Measurements from ENCODE around the gene BAZ2B. TPM values are rescaled to one million over a fixed set of nuclear protein-coding genes. Genes with fewer than 3 reads are reported as not detected.

The BAZ2B gene
- total and polyA plus RNA-seq, 9 of the 15 experiments (the other 6 are each of a cell fraction or from before 2014, with no cell fraction given) = 7.5 to 38.6 (median 19.8) TPM

DNA sequence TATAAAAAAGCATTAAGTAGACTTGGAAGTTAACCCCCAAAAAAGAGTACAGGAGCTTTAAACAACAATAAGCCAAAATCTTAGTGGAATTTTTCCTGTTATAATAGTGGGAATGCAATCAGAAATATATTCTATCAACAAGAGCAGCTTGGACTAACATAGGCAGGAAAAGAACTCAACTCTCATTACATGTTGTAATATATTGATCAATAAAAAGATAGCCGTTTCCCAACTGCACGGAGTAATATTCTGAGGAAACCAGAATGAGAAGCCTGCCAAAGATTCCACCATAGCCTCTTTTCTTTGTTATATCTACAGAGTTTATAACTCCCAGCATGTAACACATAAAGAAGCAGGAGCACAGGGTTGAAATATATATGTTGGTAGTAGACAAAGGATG, 37.6 kb upstream of the BAZ2B start (continued):
- no peak for TF ChIP-seq GATAD2B (IDR thresholded peaks at IDR 0.05; ENCODE audit: borderline replicate concordance)
- no peak for TF ChIP-seq SRSF3 (IDR thresholded peaks at IDR 0.05; ENCODE audit: insufficient read depth, low read length)
- TF ChIP-seq ASH1L (IDR thresholded peaks at IDR 0.05; ENCODE audit: borderline replicate concordance, low read depth, partially characterized antibody) = no peak

DNA sequence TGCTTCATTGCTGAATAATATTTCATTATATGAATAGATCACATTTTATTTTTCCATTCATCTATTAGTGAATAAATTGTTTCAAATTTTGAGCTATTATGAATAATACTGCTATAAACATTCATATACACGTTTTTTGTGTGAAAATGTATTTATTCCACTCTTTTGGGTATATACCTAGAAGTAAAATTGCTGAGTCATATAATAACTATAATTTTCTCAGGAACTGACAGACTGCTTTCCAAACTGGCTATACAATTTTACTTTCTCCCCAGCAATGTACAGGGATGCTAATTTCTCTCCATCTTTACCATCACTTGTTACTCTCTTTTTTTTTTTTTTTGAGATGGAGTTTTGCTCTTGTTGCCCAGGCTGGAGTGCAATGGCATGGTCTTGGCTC, 35.5 kb upstream of the BAZ2B start:
- Histone ChIP-seq H2AFZ (ENCODE audit: low read depth, low read length) (no peak overlapping the region), H3K9ac (ENCODE audit: insufficient read depth in 1 of 2, low read depth in 2 of 2, low read length in 2 of 2) (no peak overlapping the region), H3K9me1 (ENCODE audit: control insufficient read depth, insufficient read depth, low read length) (no peaks in the 10 kb centered on the region), H3K4me2 (ENCODE audit: insufficient read depth, low read length) (no peak overlapping the region), H3K9me3 (replicated peaks; ENCODE audit: control insufficient read depth, insufficient read depth, low read depth, low read length) (no peaks in the 10 kb centered on the region), H4K20me1 (replicated peaks; ENCODE audit: control insufficient read depth, insufficient read depth, low read length) (no peaks in the 10 kb centered on the region), H3K79me2 (ENCODE audit: control insufficient read depth, insufficient read depth, low read length) (no peaks in the 10 kb centered on the region), H3K36me3 (ENCODE audit: control insufficient read depth, insufficient read depth, low read length) (no peaks in the 10 kb centered on the region), H3K27ac (ENCODE audit: extremely low read depth, low read depth, low read length) (no peak overlapping the region), H3K27me3 (ENCODE audit: control insufficient read depth in 2 of 2, insufficient read depth in 2 of 2, low read length in 2 of 2) (no peaks in the 10 kb centered on the region), H3K4me1 (replicated peaks in 1 of 2; ENCODE audit: control insufficient read depth in 2 of 2, insufficient read depth in 2 of 2, low read length in 2 of 2) (no peaks in the 10 kb centered on the region; a peak in 1 of 5 replicates), H3K4me3 (no peak overlapping the region)
- CTCF ChIA-PET (ENCODE audit: low intra/inter-chr PET ratio) = interaction anchor here (0.6 kb wide), 1 partner anchor 313 kb away, joined by 3 read pairs; no protein-coding TSS in a partner anchor
- ATAC-seq = no peak
- FAIRE-seq = no peak
- intact Hi-C loops (cut with micrococcal nuclease) = no loop called here
- 4% methylated on average over 1 of the region's 1 CpG for WGBS (ENCODE audit: insufficient coverage, low coverage, missing lambda C conversion rate)
- POLR2A ChIA-PET = no interaction called here
- no peak for DNase-seq (ENCODE audit: extremely low read depth in 1 of 4, low spot score in 3 of 4)
- BruUV-seq (replicated peaks) = no TSS peak
- in situ Hi-C loops (cut with MboI) = no loop called here
- no peak for TF ChIP-seq SIRT6 (IDR thresholded peaks at IDR 0.05; ENCODE audit: low read depth, low read length)
- TF ChIP-seq ZC3H11A (IDR thresholded peaks at IDR 0.05; ENCODE audit: low read depth, low read length) = no peak
- TF ChIP-seq RCOR1 (IDR thresholded peaks at IDR 0.05; ENCODE audit: borderline replicate concordance in 1 of 2, low read depth in 2 of 2, low read length in 2 of 2) = no peak
- TF ChIP-seq CAMTA2 (CRISPR knock-in tag; conservative IDR thresholded peaks at IDR 0.05) = no peak
- TF ChIP-seq NFE2L1 (tag; IDR thresholded peaks at IDR 0.05; ENCODE audit: borderline replicate concordance, low read depth) = peak; percentile 75
- TF ChIP-seq TCF7L2 (IDR thresholded peaks at IDR 0.05; ENCODE audit: low read depth, low read length) = no peak
- no peak for TF ChIP-seq ZBTB8A (IDR thresholded peaks at IDR 0.05; ENCODE audit: partially characterized antibody)
- no peak for TF ChIP-seq RHOXF2B (CRISPR knock-in tag; conservative IDR thresholded peaks at IDR 0.05)
- no peak for TF ChIP-seq POLR2AphosphoS2 (IDR thresholded peaks at IDR 0.05; ENCODE audit: low read length)
- TF ChIP-seq, protein P1, sequence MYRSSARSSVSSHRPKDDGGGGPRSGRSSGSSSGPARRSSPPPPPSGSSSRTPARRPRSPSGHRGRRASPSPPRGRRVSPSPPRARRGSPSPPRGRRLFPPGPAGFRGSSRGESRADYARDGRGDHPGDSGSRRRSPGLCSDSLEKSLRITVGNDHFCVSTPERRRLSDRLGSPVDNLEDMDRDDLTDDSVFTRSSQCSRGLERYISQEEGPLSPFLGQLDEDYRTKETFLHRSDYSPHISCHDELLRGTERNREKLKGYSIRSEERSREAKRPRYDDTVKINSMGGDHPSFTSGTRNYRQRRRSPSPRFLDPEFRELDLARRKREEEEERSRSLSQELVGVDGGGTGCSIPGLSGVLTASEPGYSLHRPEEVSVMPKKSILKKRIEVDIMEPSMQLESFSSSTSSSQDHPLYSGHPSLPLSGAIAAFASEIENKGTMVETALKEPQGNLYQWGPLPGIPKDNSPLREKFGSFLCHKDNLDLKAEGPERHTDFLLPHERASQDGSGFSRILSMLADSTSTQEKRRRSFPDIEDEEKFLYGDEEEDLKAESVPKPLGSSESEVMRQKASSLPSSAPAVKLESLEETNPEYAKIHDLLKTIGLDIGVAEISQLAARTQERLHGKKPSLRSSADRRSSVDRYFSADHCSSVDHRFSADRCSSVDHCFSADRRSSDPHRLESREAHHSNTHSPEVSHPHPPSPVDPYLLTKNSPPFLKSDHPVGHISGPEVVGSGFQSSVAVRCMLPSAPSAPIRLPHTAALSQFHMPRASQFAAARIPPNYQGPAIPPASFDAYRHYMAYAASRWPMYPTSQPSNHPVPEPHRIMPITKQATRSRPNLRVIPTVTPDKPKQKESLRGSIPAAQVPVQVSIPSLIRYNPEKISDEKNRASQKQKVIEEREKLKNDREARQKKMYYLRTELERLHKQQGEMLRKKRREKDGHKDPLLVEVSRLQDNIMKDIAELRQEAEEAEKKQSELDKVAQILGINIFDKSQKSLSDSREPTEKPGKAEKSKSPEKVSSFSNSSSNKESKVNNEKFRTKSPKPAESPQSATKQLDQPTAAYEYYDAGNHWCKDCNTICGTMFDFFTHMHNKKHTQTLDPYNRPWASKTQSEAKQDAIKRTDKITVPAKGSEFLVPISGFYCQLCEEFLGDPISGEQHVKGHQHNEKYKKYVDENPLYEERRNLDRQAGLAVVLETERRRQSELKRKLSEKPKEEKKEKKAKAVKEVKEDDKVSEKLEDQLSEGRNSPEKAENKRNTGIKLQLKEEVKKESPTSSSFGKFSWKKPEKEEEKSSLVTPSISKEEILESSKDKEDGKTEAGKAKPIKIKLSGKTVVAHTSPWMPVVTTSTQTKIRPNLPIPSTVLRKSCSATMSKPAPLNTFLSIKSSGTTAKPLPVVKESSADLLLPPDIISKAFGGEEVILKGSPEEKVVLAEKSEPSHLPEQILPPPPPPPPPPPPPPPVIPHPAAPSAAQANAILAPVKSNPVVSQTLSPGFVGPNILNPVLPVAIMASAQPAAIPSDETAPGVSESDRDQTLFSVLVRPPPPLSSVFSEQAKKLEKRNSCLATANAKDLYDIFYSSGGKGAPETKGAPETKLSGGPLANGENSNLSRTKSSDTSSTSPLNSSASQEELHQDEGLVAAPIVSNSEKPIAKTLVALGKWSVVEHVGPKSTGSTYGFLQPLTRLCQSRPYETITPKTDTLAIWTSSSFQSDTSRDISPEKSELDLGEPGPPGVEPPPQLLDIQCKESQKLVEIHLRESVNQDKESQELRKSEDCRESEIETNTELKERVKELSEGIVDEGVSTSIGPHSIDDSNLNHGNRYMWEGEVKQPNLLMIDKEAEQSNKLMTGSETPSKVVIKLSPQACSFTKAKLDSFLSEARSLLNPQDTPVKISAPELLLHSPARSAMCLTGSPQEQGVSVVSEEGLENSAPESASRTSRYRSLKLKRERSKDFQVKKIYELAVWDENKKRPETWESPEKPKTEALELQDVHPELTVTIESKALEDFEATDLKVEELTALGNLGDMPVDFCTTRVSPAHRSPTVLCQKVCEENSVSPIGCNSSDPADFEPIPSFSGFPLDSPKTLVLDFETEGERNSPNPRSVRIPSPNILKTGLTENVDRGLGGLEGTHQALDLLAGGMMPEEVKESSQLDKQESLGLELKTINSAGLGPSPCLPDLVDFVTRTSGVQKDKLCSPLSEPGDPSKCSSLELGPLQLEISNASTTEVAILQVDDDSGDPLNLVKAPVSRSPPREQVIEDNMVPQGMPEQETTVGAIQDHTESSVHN (IDR thresholded peaks at IDR 0.05; ENCODE audit: borderline replicate concordance in 1 of 2, low read depth in 1 of 2) = no peak
- no peak for TF ChIP-seq CEBPG (CRISPR knock-in tag; IDR thresholded peaks at IDR 0.05)
- TF ChIP-seq CEBPG (tag; conservative IDR thresholded peaks at IDR 0.05 in 1 of 2, IDR thresholded peaks at IDR 0.05 in 1 of 2) = no peak

Measured in K562 (cell line).